HEK293 (cell line): ENCODE data around the gene TYRO3.

Experiments
- BCL11A ChIP-seq: fragments of 450-650 bp; formaldehyde crosslinking; IDR thresholded peaks from 2 replicates; pipeline ENCODE4 v1.5.1; 2016; ENCODE audit warnings: low read depth, missing biosample characterization, missing genetic modification characterization
- GLI4 ChIP-seq: fragments of 450-650 bp; formaldehyde crosslinking; IDR thresholded peaks from 2 replicates; pipeline ENCODE4 v1.5.1; 2016; ENCODE audit warnings: missing biosample characterization, missing genetic modification characterization
- KLF1 ChIP-seq: fragments of 450-650 bp; formaldehyde crosslinking; IDR thresholded peaks from 2 replicates; pipeline ENCODE4 v1.5.1; 2016; ENCODE audit warnings: missing biosample characterization, missing genetic modification characterization
- MYNN ChIP-seq: fragments of 450-650 bp; formaldehyde crosslinking; IDR thresholded peaks from 2 replicates; pipeline ENCODE4 v1.5.1; 2016; ENCODE audit warnings: missing biosample characterization, missing genetic modification characterization, borderline replicate concordance
- SP2 ChIP-seq: fragments of 450-650 bp; formaldehyde crosslinking; IDR thresholded peaks from 2 replicates; pipeline ENCODE4 v1.5.1; 2016; ENCODE audit warnings: missing biosample characterization, missing genetic modification characterization
- TCF7L2 ChIP-seq: IDR thresholded peaks from 2 replicates; pipeline ENCODE4 v1.6.1; 2011; ENCODE audit warnings: low read depth, mild to moderate bottlenecking, inconsistent platforms, low read length, moderate library complexity, borderline replicate concordance
- ZNF184 ChIP-seq: fragments of 450-650 bp; IDR thresholded peaks from 2 replicates; pipeline ENCODE4 v1.5.1; 2018; ENCODE audit warnings: missing biosample characterization, mild to moderate bottlenecking, missing genetic modification characterization
- TF ChIP-seq, protein P1 (sequence below): fragments of 450-650 bp; formaldehyde crosslinking; IDR thresholded peaks from 2 replicates; pipeline ENCODE4 v1.5.1; 2016; ENCODE audit warnings: missing biosample characterization, missing genetic modification characterization, borderline replicate concordance
- TF ChIP-seq, protein P2 (sequence below): fragments of 450-650 bp; formaldehyde crosslinking; IDR thresholded peaks from 2 replicates; pipeline ENCODE4 v1.5.1; 2016; ENCODE audit warnings: missing biosample characterization, missing genetic modification characterization
- TF ChIP-seq, protein P3 (sequence below): fragments of 450-650 bp; formaldehyde crosslinking; IDR thresholded peaks from 2 replicates; pipeline ENCODE4 v1.5.1; 2017; ENCODE audit warnings: missing biosample characterization, missing genetic modification characterization
- TF ChIP-seq, protein P4 (sequence below): IDR thresholded peaks from 2 replicates; pipeline ENCODE4 v1.6.1; 2011; ENCODE audit warnings: mild to moderate bottlenecking, low read depth, low read length, borderline replicate concordance
- TF ChIP-seq, protein P5 (sequence below): fragments of 450-650 bp; formaldehyde crosslinking; IDR thresholded peaks from 2 replicates; pipeline ENCODE4 v1.5.1; 2016; ENCODE audit warnings: missing biosample characterization, missing genetic modification characterization

DNA sequence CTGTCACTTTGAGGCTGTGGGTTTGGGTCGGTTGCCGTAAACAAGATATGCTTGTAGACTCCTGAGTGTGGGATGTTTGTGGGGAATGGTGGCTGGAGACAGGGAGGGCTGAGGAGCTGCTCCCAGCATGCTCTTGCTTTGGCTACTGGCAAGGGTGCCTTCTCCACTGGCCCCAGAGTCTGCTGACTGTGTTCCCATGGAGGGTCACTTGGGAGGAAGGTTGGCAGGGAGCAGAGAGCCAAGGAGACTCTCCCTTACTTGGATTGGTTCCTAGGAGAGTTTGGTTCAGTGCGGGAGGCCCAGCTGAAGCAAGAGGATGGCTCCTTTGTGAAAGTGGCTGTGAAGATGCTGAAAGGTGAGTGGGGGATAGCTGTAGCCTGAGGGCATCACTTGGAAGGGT is 11.8 kb downstream of the TYRO3 start:
- TF ChIP-seq, protein P1, sequence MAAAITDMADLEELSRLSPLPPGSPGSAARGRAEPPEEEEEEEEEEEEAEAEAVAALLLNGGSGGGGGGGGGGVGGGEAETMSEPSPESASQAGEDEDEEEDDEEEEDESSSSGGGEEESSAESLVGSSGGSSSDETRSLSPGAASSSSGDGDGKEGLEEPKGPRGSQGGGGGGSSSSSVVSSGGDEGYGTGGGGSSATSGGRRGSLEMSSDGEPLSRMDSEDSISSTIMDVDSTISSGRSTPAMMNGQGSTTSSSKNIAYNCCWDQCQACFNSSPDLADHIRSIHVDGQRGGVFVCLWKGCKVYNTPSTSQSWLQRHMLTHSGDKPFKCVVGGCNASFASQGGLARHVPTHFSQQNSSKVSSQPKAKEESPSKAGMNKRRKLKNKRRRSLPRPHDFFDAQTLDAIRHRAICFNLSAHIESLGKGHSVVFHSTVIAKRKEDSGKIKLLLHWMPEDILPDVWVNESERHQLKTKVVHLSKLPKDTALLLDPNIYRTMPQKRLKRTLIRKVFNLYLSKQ (tag by site-specific recombination): no peak
- TF ChIP-seq, protein P2, sequence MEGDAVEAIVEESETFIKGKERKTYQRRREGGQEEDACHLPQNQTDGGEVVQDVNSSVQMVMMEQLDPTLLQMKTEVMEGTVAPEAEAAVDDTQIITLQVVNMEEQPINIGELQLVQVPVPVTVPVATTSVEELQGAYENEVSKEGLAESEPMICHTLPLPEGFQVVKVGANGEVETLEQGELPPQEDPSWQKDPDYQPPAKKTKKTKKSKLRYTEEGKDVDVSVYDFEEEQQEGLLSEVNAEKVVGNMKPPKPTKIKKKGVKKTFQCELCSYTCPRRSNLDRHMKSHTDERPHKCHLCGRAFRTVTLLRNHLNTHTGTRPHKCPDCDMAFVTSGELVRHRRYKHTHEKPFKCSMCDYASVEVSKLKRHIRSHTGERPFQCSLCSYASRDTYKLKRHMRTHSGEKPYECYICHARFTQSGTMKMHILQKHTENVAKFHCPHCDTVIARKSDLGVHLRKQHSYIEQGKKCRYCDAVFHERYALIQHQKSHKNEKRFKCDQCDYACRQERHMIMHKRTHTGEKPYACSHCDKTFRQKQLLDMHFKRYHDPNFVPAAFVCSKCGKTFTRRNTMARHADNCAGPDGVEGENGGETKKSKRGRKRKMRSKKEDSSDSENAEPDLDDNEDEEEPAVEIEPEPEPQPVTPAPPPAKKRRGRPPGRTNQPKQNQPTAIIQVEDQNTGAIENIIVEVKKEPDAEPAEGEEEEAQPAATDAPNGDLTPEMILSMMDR (tag by site-specific recombination): no peak
- TF ChIP-seq, protein P3, sequence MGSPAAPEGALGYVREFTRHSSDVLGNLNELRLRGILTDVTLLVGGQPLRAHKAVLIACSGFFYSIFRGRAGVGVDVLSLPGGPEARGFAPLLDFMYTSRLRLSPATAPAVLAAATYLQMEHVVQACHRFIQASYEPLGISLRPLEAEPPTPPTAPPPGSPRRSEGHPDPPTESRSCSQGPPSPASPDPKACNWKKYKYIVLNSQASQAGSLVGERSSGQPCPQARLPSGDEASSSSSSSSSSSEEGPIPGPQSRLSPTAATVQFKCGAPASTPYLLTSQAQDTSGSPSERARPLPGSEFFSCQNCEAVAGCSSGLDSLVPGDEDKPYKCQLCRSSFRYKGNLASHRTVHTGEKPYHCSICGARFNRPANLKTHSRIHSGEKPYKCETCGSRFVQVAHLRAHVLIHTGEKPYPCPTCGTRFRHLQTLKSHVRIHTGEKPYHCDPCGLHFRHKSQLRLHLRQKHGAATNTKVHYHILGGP: no peak
- TF ChIP-seq TCF7L2 (no peak), ZNF184 (tag by site-specific recombination) (no peak), MYNN (tag by site-specific recombination) (no peak), BCL11A (tag by site-specific recombination) (no peak), KLF1 (no peak), SP2 (no peak), GLI4 (tag by site-specific recombination) (no peak)
- TF ChIP-seq, protein P4, sequence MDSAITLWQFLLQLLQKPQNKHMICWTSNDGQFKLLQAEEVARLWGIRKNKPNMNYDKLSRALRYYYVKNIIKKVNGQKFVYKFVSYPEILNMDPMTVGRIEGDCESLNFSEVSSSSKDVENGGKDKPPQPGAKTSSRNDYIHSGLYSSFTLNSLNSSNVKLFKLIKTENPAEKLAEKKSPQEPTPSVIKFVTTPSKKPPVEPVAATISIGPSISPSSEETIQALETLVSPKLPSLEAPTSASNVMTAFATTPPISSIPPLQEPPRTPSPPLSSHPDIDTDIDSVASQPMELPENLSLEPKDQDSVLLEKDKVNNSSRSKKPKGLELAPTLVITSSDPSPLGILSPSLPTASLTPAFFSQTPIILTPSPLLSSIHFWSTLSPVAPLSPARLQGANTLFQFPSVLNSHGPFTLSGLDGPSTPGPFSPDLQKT: no peak
- TF ChIP-seq, protein P5, sequence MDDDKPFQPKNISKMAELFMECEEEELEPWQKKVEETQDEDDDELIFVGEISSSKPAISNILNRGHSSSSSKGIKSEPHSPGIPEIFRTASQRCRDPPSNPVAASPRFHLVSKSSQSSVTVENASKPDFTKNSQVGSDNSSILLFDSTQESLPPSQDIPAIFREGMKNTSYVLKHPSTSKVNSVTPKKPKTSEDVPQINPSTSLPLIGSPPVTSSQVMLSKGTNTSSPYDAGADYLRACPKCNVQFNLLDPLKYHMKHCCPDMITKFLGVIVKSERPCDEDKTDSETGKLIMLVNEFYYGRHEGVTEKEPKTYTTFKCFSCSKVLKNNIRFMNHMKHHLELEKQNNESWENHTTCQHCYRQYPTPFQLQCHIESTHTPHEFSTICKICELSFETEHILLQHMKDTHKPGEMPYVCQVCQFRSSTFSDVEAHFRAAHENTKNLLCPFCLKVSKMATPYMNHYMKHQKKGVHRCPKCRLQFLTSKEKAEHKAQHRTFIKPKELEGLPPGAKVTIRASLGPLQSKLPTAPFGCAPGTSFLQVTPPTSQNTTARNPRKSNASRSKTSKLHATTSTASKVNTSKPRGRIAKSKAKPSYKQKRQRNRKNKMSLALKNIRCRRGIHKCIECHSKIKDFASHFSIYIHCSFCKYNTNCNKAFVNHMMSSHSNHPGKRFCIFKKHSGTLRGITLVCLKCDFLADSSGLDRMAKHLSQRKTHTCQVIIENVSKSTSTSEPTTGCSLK: no peak
